GM21723 (cell line): ENCODE measurements around the gene SMAD4.
A peak's percentile ranks its signal among the peaks of the same experiment; 100 is the strongest.
"Not testable (repeated sequence)": the region's sequence is repeated elsewhere in the genome, so short reads cannot be mapped to it uniquely, and the experiment has no call there.

Experiments
- ATAC-seq: cut with Tn5 transposase; IDR thresholded peaks from one replicate; pipeline ENCODE4 v1.9.1; 2021; ENCODE audit warnings: mild to moderate bottlenecking, moderate library complexity; ENCODE audit not compliant: unreplicated experiment

SMAD4 gene

DNA sequence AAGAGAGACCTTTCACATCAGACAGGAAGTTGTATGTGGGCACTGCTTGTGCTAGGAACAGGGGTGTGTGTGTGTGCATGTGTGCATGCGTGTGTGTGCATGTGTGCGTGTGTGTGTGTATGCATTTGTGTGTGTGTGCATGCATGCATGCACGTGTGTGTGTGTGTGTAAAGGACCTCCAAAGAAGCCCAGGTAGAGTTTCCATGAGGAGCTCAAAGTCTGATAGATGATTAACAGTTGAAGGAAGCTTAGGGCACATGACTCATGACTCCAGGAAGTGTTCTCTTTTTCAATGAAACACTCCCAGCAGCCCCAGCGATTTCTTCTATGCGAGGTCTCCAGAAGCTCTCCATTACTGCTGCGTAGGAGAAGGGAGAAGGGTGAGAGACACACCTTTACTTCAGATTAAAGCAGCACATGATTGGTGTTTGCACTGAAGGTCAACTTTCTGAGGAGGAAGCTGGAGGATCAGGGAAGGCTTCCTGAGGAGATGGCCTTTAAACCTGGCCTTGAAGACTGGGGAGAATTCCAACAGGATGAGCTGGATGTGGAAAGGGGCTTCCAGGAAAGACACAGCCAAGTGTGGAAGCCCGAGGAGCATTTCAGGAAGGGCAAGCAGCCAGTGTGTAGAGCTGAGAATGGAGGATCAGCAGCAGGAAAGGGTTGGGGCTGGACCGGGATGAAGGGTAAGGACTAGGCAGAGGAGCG, 77.7 kb downstream of the SMAD4 start:
- no peak for ATAC-seq

- ATAC-seq, result no peak
These were observed 78.3 kb downstream of the SMAD4 start for GRCh38 chr18:51108330-51108729.

DNA sequence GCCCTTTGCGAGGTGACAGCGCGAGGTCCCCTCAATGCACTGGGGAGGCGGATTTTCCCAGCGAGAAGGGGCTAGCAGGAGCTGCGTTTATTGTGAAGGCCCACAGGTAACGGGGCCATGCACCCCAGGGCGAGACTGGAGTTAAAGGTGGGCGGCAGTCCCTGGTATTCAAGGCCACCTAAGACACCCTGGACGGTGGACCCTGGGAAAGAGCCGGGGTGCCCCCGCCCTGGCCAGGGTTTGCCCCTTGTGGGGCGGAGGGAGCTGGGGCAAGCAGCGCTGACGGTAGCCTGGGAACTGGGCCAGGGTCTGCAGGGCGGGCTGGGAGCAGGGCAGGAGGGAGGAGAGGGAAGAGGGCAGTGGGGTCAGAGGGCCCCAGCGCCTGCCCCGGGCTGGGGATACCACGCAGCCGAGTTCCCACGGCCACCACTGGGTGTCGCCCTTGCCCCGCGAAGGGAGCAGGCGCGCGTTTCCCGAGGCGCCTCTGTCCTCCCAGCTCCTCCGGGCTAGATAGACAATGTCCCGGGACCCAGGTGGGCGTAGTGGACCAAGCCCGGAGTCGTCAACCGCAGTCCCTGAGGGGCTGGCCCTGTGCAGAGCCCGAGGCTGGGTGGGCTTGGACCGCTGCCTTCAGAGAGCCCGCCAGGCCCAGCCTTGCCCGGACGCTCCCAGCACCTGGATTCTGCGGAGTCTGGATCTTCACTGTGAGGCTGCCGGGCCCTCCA, 80.2 kb downstream of the SMAD4 start:
- peak; percentile 93 for ATAC-seq

DNA sequence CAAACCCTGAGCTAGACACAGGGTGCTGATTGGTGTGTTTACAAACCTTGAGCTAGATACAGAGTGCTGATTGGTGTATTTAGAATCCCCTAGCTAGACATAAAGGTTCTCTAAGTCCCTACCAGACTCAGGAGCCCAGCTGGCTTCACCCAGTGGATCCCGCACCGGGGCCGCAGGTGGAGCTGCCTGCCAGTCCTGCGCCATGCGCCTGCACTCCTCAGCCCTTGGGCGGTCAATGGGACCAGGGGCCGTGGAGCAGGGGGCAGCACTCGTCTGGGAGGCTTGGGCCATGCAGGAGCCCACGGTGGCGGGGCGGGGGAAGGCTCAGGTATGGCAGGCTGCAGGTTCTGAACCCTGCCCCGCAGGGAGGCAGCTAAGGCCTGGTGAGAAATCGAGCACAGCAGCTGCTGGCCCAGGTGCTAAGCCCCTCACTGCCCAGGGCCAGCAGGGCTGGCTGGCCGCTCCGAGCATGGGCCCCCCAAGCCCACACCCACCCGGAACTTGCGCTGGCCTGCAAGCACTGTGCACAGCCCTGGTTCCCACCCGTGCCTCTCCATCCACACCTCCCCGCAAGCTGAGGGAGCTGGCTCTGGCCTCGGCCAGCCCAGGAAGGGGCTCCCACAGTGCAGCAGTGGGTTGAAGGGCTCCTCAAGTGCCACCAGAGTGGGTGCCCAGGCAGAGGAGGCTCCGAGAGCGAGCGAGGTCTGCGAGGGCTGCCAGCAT, 81.8 kb downstream of the SMAD4 start:
- not testable (repeated sequence) for ATAC-seq

DNA sequence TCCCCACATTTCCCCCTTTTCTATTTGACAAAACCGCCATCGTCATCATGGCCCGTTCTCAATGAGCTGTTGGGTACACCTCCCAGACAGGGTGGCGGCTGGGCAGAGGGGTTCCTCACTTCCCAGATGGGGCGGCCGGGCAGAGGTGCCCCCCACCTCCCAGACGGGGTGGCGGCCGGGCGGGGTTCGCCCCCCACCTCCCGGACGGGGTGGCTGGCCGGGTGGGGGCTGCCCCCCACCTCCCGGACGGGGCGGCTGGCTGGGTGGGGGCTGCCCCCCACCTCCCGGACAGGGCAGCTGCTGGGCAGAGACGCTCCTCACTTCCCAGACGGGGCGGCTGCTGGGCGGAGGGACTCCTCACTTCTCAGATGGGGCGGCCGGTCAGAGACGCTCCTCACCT, 87.0 kb downstream of the SMAD4 start:
- not testable (repeated sequence) for ATAC-seq

- not testable (repeated sequence) for ATAC-seq
These were observed 89.5 kb downstream of the SMAD4 start for GRCh38 chr18:51119561-51119960.

GRCh38 chr18:51119976-51120375, 90.0 kb downstream of the SMAD4 start:
- not testable (repeated sequence) for ATAC-seq

DNA sequence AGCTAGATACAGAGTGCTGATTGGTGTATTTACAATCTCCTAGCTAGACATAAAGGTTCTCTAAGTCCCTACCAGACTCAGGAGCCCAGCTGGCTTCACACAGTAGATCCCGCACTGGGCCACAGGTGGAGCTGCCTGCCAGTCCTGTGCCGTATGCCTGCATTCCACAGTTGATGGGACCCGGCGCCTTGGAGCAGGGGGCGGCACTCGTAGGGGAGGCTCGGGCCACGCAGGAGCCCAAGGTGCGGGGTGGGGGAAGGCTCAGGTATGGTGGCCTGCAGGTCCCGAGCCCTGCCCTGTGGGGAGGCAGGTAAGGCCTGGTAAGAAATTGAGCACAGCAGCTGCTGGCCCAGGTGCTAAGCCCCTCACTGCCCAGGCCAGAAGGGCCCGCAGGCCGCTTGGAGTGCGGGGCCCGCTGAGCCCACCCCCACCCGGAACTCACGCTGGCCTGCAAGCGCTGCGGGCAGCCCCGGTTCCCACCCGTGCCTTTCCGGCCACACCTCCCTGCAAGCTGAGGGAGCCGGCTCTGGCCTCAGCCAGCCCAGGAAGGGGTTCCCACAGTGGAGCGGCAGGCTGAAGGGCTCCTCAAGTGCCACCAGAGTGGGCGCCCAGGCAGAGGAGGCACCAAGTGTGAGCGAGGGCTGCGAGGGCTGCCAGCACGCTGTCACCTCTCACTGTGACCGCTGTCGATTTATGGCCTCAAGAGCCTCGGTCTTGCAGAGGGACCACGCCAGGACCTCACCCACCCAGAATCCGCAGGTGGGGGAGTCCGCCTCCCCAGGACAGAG, 91.0 kb downstream of the SMAD4 start:
- ATAC-seq, result no peak

DNA sequence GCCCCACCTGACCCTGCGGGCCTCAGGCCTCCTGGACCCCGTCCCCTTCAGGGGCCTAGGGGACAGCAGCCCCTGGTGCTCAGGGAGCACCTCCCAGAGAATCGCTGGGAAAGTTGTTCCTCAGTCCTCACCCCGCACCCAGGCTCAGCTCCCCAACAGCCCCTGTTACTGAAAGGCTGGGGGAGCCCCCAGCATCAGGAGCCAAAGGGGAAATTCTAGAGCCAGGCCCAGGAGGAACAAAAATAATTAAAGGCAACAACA, 91.5 kb downstream of the SMAD4 start:
- ATAC-seq, result no peak

DNA sequence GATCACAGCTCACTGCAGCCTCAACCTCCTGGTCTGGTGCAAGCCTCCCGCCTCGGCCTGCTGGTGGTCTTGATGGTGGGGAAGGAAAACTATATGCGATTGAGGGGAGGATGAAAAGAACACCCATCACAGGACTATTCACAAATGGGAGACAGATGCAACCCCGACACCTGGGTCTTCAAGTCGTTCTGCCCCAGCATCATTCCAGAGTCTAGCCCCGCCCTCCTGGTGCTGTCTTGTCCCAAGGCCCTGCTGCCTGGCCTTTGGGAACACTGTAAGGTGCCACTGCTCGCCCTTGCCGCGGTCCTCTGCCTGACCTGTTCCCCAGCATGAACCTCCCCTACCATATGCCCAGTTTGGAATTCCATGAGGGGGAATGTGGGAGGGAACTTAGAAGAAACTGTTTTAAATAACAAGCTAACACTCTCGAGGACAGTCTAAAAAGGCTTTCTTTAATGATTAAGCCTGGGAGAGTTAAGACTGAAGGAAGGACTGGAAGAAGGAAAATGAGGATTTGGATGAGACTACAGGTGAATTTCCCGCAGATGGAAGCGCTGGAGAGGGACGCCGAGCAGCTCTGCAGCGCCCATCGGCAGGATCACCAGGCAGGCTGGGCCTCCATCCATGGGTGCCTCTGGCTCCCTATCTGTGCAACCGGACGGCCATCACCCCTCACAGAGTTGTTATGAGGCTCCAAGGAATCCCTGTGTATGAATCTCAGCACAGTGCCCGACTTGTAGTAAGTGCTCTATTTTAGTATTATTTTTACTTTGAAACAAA, 92.4 kb downstream of the SMAD4 start:
- no peak for ATAC-seq

GRCh38 chr18:51123046-51123395, 93.0 kb downstream of the SMAD4 start:
- ATAC-seq, result no peak

- no peak for ATAC-seq
These were observed 93.5 kb downstream of the SMAD4 start for GRCh38 chr18:51123481-51123880.

DNA sequence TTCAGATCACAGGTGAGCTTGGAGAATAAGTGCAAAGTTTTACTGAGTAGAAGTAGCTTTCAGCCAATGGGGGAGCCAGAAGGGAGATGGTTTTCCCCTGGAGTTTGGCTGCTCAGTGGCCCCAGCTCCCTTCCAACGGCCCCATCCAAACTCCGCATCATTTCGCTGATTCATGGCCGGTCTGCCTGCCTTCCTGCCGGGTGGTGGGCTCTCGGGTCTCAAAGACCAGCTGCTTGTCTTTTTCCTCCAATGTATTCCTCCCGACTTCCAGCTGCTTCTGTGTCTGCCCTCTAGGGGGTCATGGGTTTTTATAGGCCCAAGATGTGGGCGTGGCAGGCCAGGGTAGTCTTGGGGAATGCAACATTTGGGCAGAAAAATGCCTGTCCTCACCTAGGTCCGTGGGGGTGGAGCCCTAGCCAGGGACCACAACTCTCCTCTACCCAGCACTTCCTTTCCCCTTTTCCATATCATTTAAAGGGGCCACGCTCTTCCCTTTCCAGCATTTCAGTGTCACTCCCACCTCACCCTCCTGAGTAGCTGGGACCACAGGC, 94.0 kb downstream of the SMAD4 start:
- no peak for ATAC-seq

DNA sequence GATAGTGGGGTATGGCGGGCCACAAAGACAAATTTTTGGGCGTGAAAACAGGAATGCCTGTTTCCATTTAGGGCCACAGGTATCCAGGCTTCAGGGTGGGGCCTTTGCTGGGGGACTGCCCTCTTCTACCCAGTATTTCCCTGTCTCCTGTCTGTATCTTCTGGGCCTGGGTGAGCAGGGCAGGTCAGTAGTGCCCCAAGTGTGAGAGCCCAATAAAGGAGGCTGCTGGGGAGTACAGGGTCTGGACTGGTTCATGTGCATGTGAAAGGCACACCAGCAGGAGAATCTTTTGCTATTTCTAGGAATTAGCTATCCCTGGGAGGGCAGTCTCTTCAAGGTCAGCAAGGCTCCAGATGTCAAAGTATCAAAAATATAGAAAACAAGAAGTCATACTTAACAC, 96.0 kb downstream of the SMAD4 start:
- ATAC-seq, result no peak

- ATAC-seq, result no peak
These were observed 97.7 kb downstream of the SMAD4 start for GRCh38 chr18:51127664-51128063.

DNA sequence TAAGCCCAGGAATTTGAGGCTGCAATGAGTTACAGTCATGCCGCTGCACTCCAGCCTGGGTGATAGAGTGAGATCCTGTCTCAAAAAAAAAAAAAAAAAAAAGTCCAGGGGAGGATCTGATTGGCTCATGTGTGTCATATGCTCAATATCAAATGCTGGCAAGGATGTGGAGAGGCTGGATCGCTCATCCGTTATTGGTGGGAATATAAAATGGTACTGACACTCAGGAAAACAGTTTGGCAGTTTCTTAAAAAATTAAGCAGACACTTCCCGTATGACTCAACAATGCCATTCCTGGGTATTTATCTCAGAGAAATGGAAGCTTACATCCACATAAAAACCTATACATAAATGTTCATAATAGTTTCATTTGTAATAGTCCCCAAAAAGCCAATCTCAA, 98.5 kb downstream of the SMAD4 start:
- ATAC-seq, result no peak

DNA sequence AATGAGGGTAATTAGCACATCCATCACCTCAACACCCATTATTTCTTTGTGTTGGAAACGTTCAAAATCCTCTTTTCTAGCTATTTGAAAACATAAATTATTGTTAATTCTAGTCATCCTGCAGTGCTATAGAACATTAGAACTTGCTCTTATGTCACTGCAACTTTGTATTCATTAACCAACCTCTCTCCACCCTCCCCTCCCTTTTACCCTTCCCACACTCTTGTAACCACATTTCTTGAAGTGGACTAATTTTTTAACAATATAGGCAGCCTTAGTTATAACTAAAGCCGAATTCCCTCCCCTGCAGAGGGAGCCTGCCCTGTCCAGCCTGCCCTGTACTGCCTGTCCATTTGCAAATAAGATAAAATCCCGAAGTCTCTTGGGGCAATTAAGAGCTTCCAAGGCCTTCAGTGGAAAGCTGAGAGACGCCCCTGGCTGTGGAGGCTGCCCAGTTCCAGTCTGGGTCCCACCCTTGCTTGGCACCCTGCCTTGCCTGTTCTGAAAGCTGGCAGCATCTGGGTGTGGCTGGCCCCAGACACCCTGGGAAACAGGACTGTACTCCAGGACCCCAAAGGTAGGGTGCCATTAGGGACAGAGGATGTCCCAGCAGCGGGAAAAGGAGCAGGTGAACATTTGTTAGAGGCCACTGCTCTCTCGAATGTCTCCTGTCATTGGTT, 102.4 kb downstream of the SMAD4 start:
- ATAC-seq, result no peak

DNA sequence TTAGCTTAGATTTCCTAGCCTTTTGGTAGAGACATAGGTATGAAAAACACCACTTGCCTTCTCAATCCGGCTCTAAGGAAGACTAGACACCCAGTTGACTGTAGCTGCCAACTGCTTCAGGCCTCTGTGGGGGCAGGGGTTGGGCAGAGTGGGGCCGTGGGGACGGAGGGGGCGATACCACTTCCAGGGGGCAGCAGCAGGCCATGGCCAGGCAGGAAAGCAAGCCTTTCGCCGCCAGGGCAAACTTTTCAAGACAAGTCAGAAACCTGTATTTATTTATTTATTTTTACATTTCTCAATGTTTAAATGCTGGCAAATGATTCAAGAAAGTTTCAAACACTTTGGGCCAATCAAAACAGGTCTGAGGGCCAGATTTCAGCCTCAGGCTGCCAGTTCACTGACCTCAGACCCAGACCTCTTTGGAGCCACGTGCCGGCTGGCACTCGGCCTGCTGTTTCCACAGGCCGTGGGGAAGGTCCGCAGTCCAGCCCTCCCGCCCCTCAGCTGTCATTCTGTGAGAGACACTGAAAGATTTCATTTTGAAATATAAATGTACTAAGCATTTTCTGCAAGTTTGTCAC, 103.7 kb downstream of the SMAD4 start:
- no peak for ATAC-seq
